CD4-positive, alpha-beta T cell treated with Interleukin-2 at 100 ng/mL for 4 hours (primary cell): ENCODE data around the gene TBX22.
"Not testable (repeated sequence)": the region's sequence is repeated elsewhere in the genome, so short reads cannot be mapped to it uniquely, and the experiment has no call there.

Experiments
- DNase-seq: peaks from one replicate; pipeline ENCODE4 v3.0.0-alpha.2; 2020; ENCODE audit warnings: low spot score

Gene TBX22, protein sequence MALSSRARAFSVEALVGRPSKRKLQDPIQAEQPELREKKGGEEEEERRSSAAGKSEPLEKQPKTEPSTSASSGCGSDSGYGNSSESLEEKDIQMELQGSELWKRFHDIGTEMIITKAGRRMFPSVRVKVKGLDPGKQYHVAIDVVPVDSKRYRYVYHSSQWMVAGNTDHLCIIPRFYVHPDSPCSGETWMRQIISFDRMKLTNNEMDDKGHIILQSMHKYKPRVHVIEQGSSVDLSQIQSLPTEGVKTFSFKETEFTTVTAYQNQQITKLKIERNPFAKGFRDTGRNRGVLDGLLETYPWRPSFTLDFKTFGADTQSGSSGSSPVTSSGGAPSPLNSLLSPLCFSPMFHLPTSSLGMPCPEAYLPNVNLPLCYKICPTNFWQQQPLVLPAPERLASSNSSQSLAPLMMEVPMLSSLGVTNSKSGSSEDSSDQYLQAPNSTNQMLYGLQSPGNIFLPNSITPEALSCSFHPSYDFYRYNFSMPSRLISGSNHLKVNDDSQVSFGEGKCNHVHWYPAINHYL

DNA sequence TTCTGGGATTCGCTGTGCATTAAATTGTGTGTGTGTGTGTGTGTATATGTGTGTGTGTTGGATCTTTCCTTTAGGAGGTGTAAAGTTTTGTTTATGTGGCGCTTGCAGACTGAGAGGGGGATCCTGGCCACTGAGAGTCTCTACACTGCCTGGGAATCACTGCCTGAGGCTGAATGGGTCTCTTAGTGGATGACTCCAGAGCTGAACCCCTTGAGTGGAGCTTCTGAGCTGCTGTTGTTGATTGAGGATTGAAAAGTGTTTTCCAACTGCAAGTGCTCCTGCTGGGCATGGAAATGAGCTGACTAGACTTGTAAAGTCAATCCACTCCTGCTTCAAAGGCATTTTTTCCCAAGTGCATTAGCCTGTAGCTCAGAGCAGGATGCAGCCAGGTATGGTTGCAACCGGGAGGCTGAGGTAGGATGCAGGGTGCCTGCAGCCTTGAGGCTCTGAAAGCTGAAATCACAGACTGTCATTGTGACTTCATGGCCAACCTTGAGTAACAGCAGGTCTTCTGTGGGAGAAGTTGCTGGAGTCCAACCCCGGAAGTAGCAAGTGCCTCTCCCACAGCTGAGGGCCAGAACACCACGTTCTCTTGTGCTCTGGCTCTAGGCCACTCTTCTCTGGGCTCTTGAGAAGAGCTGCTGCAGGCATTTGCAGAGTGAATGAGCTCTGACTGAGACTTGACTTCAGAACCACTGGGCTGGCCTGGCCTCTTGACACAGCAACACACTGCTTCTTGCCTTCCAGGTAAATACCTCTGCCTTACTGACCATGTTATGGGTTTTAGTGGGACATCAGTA lies at the start of gene TBX22:
Gene TBX22, plus strand, starts transcription at position 613 of the 800 bp plus-strand sequence. CDS start 7,517 bp downstream, outside the sequence.
- no peak for DNase-seq

DNA sequence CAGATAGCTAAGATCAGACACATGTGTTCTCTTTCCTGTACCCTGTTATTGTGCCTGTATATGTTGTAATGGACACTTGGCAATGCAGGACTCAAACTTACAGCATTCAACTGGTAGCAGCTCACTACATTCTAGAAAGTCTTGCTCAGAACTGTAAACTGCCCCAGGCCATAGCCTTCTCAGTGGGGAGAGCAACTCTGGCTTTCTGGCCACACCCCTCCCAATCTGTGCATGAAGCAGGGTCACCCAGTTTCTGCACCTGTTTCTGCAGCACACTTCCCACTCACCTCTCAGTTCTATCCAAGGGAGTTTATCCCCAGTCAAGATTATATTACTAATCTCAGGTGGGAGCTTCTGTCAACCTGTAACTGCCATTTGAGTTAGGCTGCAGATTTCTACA lies 38.9 kb upstream of the TBX22 start:
- no peak for DNase-seq

DNA sequence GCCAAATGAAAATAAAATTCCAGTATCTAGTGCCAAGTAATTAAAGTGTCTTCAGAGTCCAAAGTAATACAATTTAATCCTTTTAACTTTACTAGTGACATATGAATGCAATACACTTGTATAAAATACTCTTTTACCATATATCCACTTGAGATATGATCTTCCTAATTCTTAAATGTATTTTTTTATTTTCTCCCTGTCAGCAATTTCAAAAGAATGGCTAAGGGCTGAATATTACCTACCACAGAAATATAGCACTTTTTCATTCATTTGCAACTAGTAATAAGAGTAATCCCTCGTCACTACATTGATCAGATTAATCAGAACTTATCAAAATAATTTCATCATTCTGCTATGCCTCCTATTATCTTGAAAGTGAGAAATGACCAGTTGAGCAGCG lies 10.1 kb upstream of the TBX22 start:
- DNase-seq = no peak

DNA sequence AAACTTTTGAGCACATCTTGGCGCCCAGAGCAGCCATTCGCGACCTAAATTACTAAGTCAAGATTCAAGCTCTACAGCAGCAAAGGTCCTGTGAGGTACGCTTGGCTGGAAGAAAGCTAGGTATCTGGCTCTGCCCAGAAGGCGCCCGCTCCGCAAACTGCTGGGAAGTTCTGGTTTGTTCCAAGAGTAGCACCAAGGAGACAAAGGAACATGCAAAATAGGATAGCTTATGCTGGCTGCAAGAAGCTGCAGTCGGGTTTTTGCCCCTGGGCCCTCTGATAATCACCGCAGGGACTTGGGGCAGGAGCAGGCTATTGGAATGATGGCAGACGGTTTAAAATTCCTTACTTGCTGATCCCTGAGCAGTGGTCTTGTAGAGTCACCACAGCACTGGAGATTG lies 3.0 kb upstream of the TBX22 start:
- no peak for DNase-seq

DNA sequence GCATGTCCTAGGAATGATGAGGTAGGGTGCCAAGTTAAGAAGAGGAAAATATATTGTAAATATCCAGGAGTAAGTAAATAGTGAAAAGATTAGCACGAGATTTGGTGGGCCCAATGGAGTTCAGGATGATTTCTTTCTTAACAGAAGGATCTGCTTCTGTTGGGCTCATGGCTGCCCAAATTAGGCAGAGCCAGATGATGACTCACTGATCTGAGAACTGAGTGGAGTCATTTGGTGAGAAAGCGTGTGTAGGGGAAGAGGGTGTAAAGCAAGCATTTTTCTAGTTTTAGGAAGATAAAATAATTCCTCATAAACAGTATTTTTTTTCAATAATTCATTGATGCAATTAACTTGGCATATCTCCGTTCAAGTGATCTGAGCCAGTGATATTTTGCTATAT lies 1.6 kb downstream of the TBX22 start:
- no peak for DNase-seq

DNA sequence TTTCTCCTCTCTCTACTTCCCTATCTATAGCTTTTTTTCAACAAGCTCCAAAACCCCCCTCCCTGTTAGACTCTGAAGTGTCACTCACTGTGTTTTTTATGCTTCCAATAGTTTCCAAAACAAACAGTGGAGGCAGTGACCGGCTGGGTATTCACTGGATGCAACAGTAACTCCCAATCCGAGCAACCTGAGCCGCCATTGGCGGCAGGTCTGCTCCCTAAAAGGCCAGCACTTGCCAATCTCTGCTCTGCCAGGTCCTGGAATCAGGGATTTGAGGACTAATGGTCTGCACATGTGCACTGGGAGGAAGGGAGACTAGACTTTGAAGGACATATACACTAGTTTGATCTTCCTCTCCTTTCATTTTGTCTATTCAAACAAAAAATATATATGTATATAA lies 7.1 kb downstream of the TBX22 start:
- no peak for DNase-seq

DNA sequence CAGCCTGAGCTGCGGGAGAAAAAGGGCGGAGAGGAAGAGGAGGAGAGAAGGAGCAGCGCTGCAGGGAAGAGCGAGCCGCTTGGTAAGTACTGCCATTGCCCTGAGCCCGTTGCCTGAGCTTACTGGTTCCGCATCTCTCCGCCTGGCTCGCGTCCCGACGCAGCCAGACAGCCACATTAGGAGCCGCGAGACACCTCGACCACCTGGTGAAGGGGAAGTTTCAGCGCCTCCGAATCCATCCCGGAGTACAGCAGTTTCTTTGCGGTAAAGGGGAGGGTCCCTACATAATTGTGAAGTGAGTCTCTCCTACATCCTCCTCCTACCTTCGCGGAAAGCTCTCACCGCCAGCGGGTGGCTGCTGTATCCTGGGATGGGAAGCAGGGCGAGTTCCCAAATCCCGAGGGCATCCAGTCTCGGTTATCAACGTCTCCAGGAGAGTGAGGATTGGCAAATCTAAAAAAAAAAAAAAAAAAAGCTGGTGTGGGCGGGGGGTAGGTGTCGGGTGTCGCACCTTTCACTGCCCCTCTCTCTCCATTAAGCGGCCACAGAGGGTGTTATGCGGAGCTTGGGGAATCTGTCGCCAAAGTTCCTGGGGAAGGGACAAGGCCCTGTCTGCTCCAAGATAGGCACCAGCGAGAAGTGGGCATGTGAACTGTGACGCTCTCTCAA lies 7.9 kb downstream of the TBX22 start:
- DNase-seq = no peak

DNA sequence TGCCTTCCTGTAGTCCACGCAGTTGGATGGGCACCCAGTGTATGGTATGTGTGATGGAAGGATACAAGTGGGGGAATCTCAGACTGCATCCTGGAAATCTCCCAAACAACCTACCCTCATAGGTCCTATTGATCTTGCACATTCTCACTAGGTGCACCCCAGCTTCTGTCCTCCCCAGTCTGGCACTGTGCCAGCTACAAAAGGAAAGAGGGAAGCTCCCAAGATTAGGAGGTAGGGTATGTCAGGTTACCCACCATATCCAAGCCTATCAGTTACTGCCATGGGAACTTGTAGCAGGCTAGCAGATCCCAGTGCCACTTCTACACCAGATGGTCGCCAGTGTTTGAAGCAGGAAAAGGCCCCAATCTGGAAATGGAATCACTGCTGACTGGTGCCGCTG lies 11.6 kb downstream of the TBX22 start:
- DNase-seq = no peak

DNA sequence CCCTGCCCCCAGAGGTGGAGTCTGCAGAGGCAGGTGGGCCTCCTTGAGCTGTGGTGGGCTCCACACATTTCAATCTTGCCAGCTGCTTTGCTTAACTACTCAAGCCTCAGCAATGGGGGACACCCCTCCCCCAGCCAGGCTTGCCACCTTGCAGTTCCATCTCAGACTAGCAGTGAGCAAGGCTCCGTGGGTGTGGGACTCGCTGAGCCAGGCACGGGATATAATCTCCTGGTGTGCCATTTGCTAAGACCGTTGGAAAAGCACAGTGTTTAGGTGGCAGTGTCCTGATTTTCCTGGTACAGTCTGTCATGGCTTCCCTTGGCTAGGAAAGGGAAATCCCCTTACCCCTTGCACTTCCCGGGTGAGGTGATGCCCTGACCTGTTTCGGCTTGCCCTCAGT lies 51.6 kb downstream of the TBX22 start:
- DNase-seq = not testable (repeated sequence)

DNA sequence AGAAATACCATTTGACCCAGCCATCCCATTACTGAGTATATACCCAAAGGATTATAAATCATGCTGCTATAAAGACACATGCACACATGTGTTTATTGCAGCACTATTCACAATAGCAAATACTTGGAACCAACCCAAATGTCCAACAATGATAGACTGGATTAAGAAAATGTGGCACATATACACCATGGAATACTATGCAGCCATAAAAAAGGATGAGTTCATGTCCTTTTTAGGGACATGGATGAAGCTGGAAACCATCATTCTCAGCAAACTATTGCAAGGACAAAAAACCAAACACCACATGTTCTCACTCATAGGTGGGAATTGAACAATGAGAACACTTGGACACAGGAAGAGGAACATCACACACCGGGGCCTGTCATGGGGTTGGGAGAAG lies 61.1 kb downstream of the TBX22 start:
- DNase-seq = not testable (repeated sequence)
